ENCODE results near the gene FANK1. TPM values are rescaled to one million over a fixed set of nuclear protein-coding genes. Genes with fewer than 3 reads are reported as not detected.

The FANK1 gene
- polyA plus RNA-seq, 1 of the 3 experiments (the other 2 are of a cell fraction) = 12.3 TPM

DNA sequence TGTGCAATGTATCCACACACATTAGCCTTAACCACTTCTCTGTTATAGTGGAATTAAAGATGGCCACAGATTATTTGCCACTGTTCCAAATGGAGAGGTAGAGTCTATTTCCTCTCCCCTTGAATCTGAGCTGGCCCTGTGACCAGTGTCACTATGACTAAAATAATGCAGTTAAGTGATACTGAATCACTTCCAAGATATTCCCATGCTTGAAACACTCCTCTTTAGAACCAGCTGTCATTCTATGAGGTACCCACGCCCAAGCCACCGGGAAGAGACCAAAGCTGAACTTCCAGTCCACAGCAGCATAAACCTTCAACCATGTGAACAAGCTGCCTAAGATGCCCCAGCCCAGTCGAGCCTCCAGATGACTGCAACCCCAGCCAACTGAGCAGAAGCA lies 13.2 kb upstream of the FANK1 start (continued):
- TF ChIP-seq, protein P1, sequence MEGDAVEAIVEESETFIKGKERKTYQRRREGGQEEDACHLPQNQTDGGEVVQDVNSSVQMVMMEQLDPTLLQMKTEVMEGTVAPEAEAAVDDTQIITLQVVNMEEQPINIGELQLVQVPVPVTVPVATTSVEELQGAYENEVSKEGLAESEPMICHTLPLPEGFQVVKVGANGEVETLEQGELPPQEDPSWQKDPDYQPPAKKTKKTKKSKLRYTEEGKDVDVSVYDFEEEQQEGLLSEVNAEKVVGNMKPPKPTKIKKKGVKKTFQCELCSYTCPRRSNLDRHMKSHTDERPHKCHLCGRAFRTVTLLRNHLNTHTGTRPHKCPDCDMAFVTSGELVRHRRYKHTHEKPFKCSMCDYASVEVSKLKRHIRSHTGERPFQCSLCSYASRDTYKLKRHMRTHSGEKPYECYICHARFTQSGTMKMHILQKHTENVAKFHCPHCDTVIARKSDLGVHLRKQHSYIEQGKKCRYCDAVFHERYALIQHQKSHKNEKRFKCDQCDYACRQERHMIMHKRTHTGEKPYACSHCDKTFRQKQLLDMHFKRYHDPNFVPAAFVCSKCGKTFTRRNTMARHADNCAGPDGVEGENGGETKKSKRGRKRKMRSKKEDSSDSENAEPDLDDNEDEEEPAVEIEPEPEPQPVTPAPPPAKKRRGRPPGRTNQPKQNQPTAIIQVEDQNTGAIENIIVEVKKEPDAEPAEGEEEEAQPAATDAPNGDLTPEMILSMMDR (IDR thresholded peaks at IDR 0.05) = no peak
- TF ChIP-seq TEAD4 (IDR thresholded peaks at IDR 0.05; ENCODE audit: borderline replicate concordance, insufficient read depth) (no peak), FOXJ3 (CRISPR knock-in tag; IDR thresholded peaks at IDR 0.05) (no peak), IRF3 (IDR thresholded peaks at IDR 0.05; ENCODE audit: low read depth, low read length) (no peak), SIN3A (IDR thresholded peaks at IDR 0.05; ENCODE audit: borderline replicate concordance, low read depth, low read length) (no peak), RAD21 (IDR thresholded peaks at IDR 0.05; ENCODE audit: low read length) (no peak), USF1 (IDR thresholded peaks at IDR 0.05; ENCODE audit: borderline replicate concordance, low read depth) (no peak), RXRA (IDR thresholded peaks at IDR 0.05; ENCODE audit: borderline replicate concordance, low read depth) (no peak)

- peaks cover 42% of the 10 kb centered on the region for H3K79me2 ChIP-seq (ENCODE audit: insufficient read depth)
- peaks cover 12% of the 10 kb centered on the region for H3F3A ChIP-seq (replicated peaks; ENCODE audit: insufficient read depth)
- H3K27me3 ChIP-seq (ENCODE audit: insufficient read depth) = no peaks in the 10 kb centered on the region
- no peaks in the 10 kb centered on the region for H3K9me2 ChIP-seq
- no peak overlapping the region for H3K27ac ChIP-seq (ENCODE audit: low read depth in 2 of 2, low read length in 1 of 2)
- H3K4me3 ChIP-seq (ENCODE audit: low read depth in 2 of 2, low read length in 1 of 2) = no peak overlapping the region
- H3K9ac ChIP-seq = no peak overlapping the region
- CTCF ChIA-PET = no interaction called here
- no peak for DNase-seq
- no peaks in the 10 kb centered on the region for H3K4me1 ChIP-seq (ENCODE audit: control insufficient read depth in 1 of 2, insufficient read depth in 2 of 2, low read depth in 1 of 2, low read length in 1 of 2)
- WGBS (ENCODE audit: low lambda C conversion rate) = 89% methylated on average over 3 of the region's 3 CpGs
- no peak overlapping the region for H2AFZ ChIP-seq (ENCODE audit: low read depth)
- H3K9me3 ChIP-seq = no peaks in the 10 kb centered on the region
- no peak overlapping the region for H3K4me2 ChIP-seq
- H4K20me1 ChIP-seq (ENCODE audit: insufficient read depth) = no peaks in the 10 kb centered on the region
- POLR2A ChIA-PET = no interaction called here
- peaks cover 4 to 7% of the 10 kb centered on the region in 2 experiments for H3K36me3 ChIP-seq (replicated peaks in 1 of 2; ENCODE audit: control insufficient read depth in 1 of 2, insufficient read depth in 2 of 2, low read length in 1 of 2)
- TF ChIP-seq TCF12 (IDR thresholded peaks at IDR 0.05) (no peak), POLR2AphosphoS5 (IDR thresholded peaks at IDR 0.05; ENCODE audit: low read depth, low read length) (no peak), TAF1 (IDR thresholded peaks at IDR 0.05; ENCODE audit: borderline replicate concordance, low read depth, low read length) (no peak), GATA2 (CRISPR knock-in tag; IDR thresholded peaks at IDR 0.05) (no peak), RFX5 (IDR thresholded peaks at IDR 0.05; ENCODE audit: low read length) (no peak), ELF1 (IDR thresholded peaks at IDR 0.05) (no peak), REST (IDR thresholded peaks at IDR 0.05; ENCODE audit: low read depth, low read length) (no peak), CHD2 (IDR thresholded peaks at IDR 0.05; ENCODE audit: low read length, partially characterized antibody) (no peak), YY1 (IDR thresholded peaks at IDR 0.05; ENCODE audit: low read depth) (no peak), RAD21 (IDR thresholded peaks at IDR 0.05; ENCODE audit: low read length) (no peak), USF2 (IDR thresholded peaks at IDR 0.05; ENCODE audit: borderline replicate concordance, low read depth, low read length) (no peak)
- TF ChIP-seq, protein P1 (IDR thresholded peaks at IDR 0.05) = no peak
- TF ChIP-seq, protein P2, sequence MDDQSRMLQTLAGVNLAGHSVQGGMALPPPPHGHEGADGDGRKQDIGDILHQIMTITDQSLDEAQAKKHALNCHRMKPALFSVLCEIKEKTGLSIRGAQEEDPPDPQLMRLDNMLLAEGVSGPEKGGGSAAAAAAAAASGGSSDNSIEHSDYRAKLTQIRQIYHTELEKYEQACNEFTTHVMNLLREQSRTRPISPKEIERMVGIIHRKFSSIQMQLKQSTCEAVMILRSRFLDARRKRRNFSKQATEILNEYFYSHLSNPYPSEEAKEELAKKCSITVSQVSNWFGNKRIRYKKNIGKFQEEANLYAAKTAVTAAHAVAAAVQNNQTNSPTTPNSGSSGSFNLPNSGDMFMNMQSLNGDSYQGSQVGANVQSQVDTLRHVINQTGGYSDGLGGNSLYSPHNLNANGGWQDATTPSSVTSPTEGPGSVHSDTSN (IDR thresholded peaks at IDR 0.05) = no peak
Measured at GRCh38 chr10:125886914-125887512, 9.4 kb upstream of the FANK1 start.

Data from SK-N-SH (cell line).